ENCODE measurements around the gene BTNL2. TPM values are rescaled to one million over a fixed set of nuclear protein-coding genes. Genes with fewer than 3 reads are reported as not detected.

Gene BTNL2
- total and polyA plus RNA-seq, 2 donors from 2014 or later: not detected

DNA sequence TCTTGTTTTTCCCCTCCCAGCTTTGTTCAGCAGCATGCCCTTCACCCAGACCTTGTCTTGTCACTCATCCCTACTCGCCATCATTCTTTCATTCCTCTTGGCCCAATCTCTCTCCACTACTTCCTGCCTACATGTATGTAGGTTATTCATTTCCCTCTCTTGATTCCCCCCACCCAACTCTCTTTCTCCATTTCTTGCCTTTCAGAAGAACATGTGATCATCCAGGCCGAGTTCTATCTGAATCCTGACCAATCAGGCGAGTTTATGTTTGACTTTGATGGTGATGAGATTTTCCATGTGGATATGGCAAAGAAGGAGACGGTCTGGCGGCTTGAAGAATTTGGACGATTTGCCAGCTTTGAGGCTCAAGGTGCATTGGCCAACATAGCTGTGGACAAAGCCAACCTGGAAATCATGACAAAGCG is 35.3 kb upstream of the BTNL2 start:
- intact Hi-C loops (cut with DNase I): no loop called here
- FAIRE-seq: no peak
- no peak for DNase-seq
- Histone ChIP-seq H3K9ac (ENCODE audit: low read length in 3 of 3) (no peak overlapping the region), H3K4me3 (ENCODE audit: low read length in 3 of 3) (no peak overlapping the region), H3K9me3 (ENCODE audit: control insufficient read depth in 2 of 3, insufficient read depth in 1 of 3, low read length in 3 of 3) (no peaks in the 10 kb centered on the region), H3K27ac (ENCODE audit: low read depth in 2 of 2, low read length in 2 of 2) (no peak overlapping the region), H3K36me3 (ENCODE audit: control insufficient read depth in 2 of 3, insufficient read depth in 3 of 3, low read length in 3 of 3) (peaks cover 0 to 7% (median 0%) of the 10 kb centered on the region in 3 donors), H3K4me1 (ENCODE audit: control insufficient read depth in 2 of 3, insufficient read depth in 2 of 3, low read depth in 1 of 3, low read length in 3 of 3) (no peaks in the 10 kb centered on the region), H3K27me3 (ENCODE audit: control insufficient read depth, insufficient read depth, low read length) (no peaks in the 10 kb centered on the region)
- no peak for TF ChIP-seq CTCF (IDR thresholded peaks at IDR 0.05; ENCODE audit: borderline replicate concordance, extremely low read depth, insufficient read depth)

GRCh38 chr6:32439602-32440214 is 32.7 kb upstream of the BTNL2 start, which contains the start of gene HLA-DRA:
TSS of gene HLA-DRA (plus strand) at chr6:32439887. CDS start at chr6:32439951, 64 bp downstream.
- Histone ChIP-seq H3K27me3 (ENCODE audit: control insufficient read depth, insufficient read depth, low read length) (no peaks in the 10 kb centered on the region), H3K27ac (ENCODE audit: low read depth in 2 of 2, low read length in 2 of 2) (peak within 1 kb of the TSS; percentile 74 to 90), H3K9ac (ENCODE audit: low read length in 3 of 3) (peak within 1 kb of the TSS; percentile 10 to 54 (median 49)), H3K4me1 (ENCODE audit: control insufficient read depth in 2 of 3, insufficient read depth in 2 of 3, low read depth in 1 of 3, low read length in 3 of 3) (no peaks in the 10 kb centered on the region), H3K36me3 (ENCODE audit: control insufficient read depth in 2 of 3, insufficient read depth in 3 of 3, low read length in 3 of 3) (peaks cover 0 to 7% (median 0%) of the 10 kb centered on the region in 3 donors), H3K4me3 (ENCODE audit: low read length in 3 of 3) (peak within 1 kb of the TSS; percentile 35 to 81 (median 69)), H3K9me3 (ENCODE audit: control insufficient read depth in 2 of 3, insufficient read depth in 1 of 3, low read length in 3 of 3) (no peaks in the 10 kb centered on the region)
- no peak for TF ChIP-seq CTCF (IDR thresholded peaks at IDR 0.05; ENCODE audit: borderline replicate concordance, extremely low read depth, insufficient read depth)
- intact Hi-C loops (cut with DNase I): no loop called here
- peak; percentile 84 for FAIRE-seq
- peak in 2 of 5 donors; percentile 70 to 78 for DNase-seq

- Histone ChIP-seq H3K27ac (ENCODE audit: low read depth in 2 of 2, low read length in 2 of 2) (peak overlapping the region; percentile 59 to 76), H3K4me3 (ENCODE audit: low read length in 3 of 3) (peak overlapping the region in 1 of 3 donors; percentile 69), H3K9me3 (ENCODE audit: control insufficient read depth in 2 of 3, insufficient read depth in 1 of 3, low read length in 3 of 3) (no peaks in the 10 kb centered on the region), H3K9ac (ENCODE audit: low read length in 3 of 3) (peak overlapping the region in 1 of 3 donors; percentile 20), H3K27me3 (ENCODE audit: control insufficient read depth, insufficient read depth, low read length) (no peaks in the 10 kb centered on the region), H3K4me1 (ENCODE audit: control insufficient read depth in 2 of 3, insufficient read depth in 2 of 3, low read depth in 1 of 3, low read length in 3 of 3) (no peaks in the 10 kb centered on the region), H3K36me3 (ENCODE audit: control insufficient read depth in 2 of 3, insufficient read depth in 3 of 3, low read length in 3 of 3) (peaks cover 0 to 6% (median 0%) of the 10 kb centered on the region in 3 donors)
- intact Hi-C loops (cut with DNase I): no loop called here
- no peak for TF ChIP-seq CTCF (IDR thresholded peaks at IDR 0.05; ENCODE audit: borderline replicate concordance, extremely low read depth, insufficient read depth)
- FAIRE-seq (no peak), DNase-seq (no peak)
These were observed 32.2 kb upstream of the BTNL2 start for GRCh38 chr6:32439139-32439538.
